ENCODE measurements around the gene NPHP4.
"Not testable (repeated sequence)": the region's sequence is repeated elsewhere in the genome, so short reads cannot be mapped to it uniquely, and the experiment has no call there.

GRCh38 chr1:6017654-6018053 is 25.4 kb upstream of the NPHP4 start:
- not testable (repeated sequence) for TF ChIP-seq CTCF, POLR2A (IDR thresholded peaks at IDR 0.05)

All from lower leg skin (tissue), 3 donors.